Karpas-422 (cell line): ENCODE measurements around the gene CCNY. TPM values are rescaled to one million over a fixed set of nuclear protein-coding genes. Genes with fewer than 3 reads are reported as not detected.

ENCODE experiments used
- DNase-seq: peaks from one replicate; pipeline ENCODE4 v3.0.0-alpha.2; 2015
- H2AFZ ChIP-seq: fragments of 200-600 bp; sonication (generic); 2 replicates; pipeline ENCODE4 v1.6.1; 2014; ENCODE audit warnings: antibody characterized with exemption, low read length, mixed read lengths
- H3K27ac ChIP-seq: fragments of 200-600 bp; sonication (generic); 2 replicates; pipeline ENCODE4 v1.5.1; 2014; ENCODE audit warnings: mild to moderate bottlenecking, low read length, moderate library complexity
- H3K27me3 ChIP-seq: fragments of 200-600 bp; sonication (generic); 2 replicates; pipeline ENCODE4 v1.6.1; 2014; ENCODE audit warnings: low read length, mixed read lengths
- H3K36me3 ChIP-seq: fragments of 200-600 bp; sonication (generic); 2 replicates; pipeline ENCODE4 v1.6.1; 2014; ENCODE audit warnings: low read length, mixed read lengths; ENCODE audit not compliant: insufficient read depth
- H3K4me1 ChIP-seq: fragments of 200-600 bp; sonication (generic); 2 replicates; pipeline ENCODE4 v1.6.1; 2014; ENCODE audit warnings: mild to moderate bottlenecking, low read length, mixed read lengths
- H3K4me2 ChIP-seq: fragments of 200-600 bp; sonication (generic); 2 replicates; pipeline ENCODE4 v1.6.1; 2014; ENCODE audit warnings: low read length, low read depth, mild to moderate bottlenecking; ENCODE audit not compliant: poor library complexity, severe bottlenecking
- H3K4me3 ChIP-seq: fragments of 200-600 bp; sonication (generic); 2 replicates; pipeline ENCODE4 v1.5.1; 2014; ENCODE audit warnings: mild to moderate bottlenecking, antibody characterized with exemption, low read length, mixed read lengths
- H3K79me2 ChIP-seq: fragments of 200-600 bp; sonication (generic); 2 replicates; pipeline ENCODE4 v1.6.1; 2014; ENCODE audit warnings: mild to moderate bottlenecking, low read length, mixed read lengths
- H3K9ac ChIP-seq: fragments of 200-600 bp; sonication (generic); 2 replicates; pipeline ENCODE4 v1.6.0; 2014; ENCODE audit warnings: low read length
- H3K9me2 ChIP-seq: fragments of 200-600 bp; sonication (generic), shearing (Covaris generic); replicated peaks from 2 replicates; pipeline ENCODE4 v1.6.0; 2014; ENCODE audit warnings: mild to moderate bottlenecking, low read length, moderate library complexity; ENCODE audit not compliant: insufficient read depth
- H3K9me3 ChIP-seq: fragments of 300-700, 200-600 bp; sonication (generic); 2 replicates; pipeline ENCODE4 v1.6.1; 2014; ENCODE audit warnings: low read length, mixed read lengths
- H4K20me1 ChIP-seq: fragments of 200-600 bp; sonication (generic); 2 replicates; pipeline ENCODE4 v1.6.1; 2014; ENCODE audit warnings: mild to moderate bottlenecking, antibody characterized with exemption, low read length, low read depth; ENCODE audit not compliant: insufficient read depth
- total RNA-seq: library from RNA; depleted of rRNA; stranded (reverse); fragments of >200 nt; shearing (Covaris generic); gene quantifications from 2 replicates; pipeline ENCODE4 v1.2.3, GENCODE V29; 2014; ENCODE audit warnings: low replicate concordance

Gene CCNY
- total RNA-seq, 1 experiment from 2014 or later = 19.4 TPM

DNA sequence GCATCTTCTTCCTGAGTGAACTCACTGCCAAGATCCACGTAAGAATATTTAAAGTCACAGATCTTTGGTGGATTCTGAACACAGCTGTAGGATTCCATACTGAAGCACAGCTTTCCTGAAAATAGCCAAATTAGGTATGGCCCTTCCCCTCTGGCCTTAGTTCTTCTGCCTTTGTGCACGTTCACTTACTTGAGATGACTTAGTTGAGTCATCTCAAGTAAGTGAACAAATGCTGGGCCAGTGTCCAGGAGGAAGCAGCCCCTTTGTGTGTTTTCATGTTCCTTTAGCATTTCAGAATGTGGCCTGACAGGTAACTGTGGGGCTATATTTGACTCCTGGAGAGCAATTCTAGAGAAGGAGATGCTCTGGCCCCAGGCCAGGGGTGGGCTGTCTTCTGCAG lies 51.5 kb downstream of the CCNY start:
- Histone ChIP-seq H3K79me2 (0 out of 2 replicates have a peak, but pooled peaks cover 5% of the 10 kb centered on the region), H3K9me2 (no peaks in the 10 kb centered on the region), H3K4me3 (no peak overlapping the region), H4K20me1 (peaks cover 19% of the 10 kb centered on the region; the same call in 1 of the 2 replicates), H3K9ac (no peak overlapping the region), H2AFZ (no peak overlapping the region), H3K27me3 (no peaks in the 10 kb centered on the region), H3K4me1 (no peaks in the 10 kb centered on the region), H3K9me3 (peaks cover 26% of the 10 kb centered on the region), H3K4me2 (no peak overlapping the region), H3K27ac (no peak overlapping the region), H3K36me3 (no peaks in the 10 kb centered on the region)
- DNase-seq = no peak

DNA sequence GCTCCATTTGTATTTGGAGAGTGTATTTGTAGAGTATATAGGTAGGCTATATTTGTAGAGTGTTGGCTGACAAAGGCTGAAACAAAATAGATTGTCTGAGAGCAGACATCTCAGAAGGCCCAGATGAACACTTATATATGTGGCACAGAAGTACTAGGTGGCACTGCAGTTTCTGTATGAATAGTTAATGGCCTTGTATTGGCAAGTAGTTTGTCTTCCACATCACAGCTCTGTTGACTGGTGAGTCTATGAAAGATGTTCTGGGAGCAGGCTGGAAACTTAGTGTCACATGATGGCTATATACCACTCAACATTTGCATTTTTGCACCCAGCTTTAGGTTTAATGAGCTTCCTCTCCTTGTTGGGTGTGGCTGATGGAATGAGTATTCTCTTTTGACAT lies 51.9 kb downstream of the CCNY start:
- Histone ChIP-seq H3K27me3 (no peaks in the 10 kb centered on the region), H3K4me1 (no peaks in the 10 kb centered on the region), H3K9me2 (no peaks in the 10 kb centered on the region), H3K36me3 (no peaks in the 10 kb centered on the region), H3K4me3 (no peak overlapping the region), H3K79me2 (0 out of 2 replicates have a peak, but pooled peaks cover 5% of the 10 kb centered on the region), H3K4me2 (no peak overlapping the region), H3K27ac (no peak overlapping the region), H2AFZ (no peak overlapping the region), H3K9me3 (peaks cover 26% of the 10 kb centered on the region), H3K9ac (no peak overlapping the region), H4K20me1 (peaks cover 19% of the 10 kb centered on the region; the same call in 1 of the 2 replicates)
- no peak for DNase-seq

- H3K4me1 ChIP-seq = no peaks in the 10 kb centered on the region
- H2AFZ ChIP-seq = no peak overlapping the region
- 0 out of 2 replicates have a peak, but pooled peaks cover 5% of the 10 kb centered on the region for H3K79me2 ChIP-seq
- no peaks in the 10 kb centered on the region for H3K36me3 ChIP-seq
- H3K27me3 ChIP-seq = no peaks in the 10 kb centered on the region
- peaks cover 26% of the 10 kb centered on the region for H3K9me3 ChIP-seq
- no peaks in the 10 kb centered on the region for H3K9me2 ChIP-seq
- peaks cover 19% of the 10 kb centered on the region; the same call in 1 of the 2 replicates for H4K20me1 ChIP-seq
- H3K27ac ChIP-seq = no peak overlapping the region
- no peak for DNase-seq
- H3K4me2 ChIP-seq = no peak overlapping the region
- H3K9ac ChIP-seq = no peak overlapping the region
- H3K4me3 ChIP-seq = no peak overlapping the region
Measured at GRCh38 chr10:35388682-35389081, 52.4 kb downstream of the CCNY start.

DNA sequence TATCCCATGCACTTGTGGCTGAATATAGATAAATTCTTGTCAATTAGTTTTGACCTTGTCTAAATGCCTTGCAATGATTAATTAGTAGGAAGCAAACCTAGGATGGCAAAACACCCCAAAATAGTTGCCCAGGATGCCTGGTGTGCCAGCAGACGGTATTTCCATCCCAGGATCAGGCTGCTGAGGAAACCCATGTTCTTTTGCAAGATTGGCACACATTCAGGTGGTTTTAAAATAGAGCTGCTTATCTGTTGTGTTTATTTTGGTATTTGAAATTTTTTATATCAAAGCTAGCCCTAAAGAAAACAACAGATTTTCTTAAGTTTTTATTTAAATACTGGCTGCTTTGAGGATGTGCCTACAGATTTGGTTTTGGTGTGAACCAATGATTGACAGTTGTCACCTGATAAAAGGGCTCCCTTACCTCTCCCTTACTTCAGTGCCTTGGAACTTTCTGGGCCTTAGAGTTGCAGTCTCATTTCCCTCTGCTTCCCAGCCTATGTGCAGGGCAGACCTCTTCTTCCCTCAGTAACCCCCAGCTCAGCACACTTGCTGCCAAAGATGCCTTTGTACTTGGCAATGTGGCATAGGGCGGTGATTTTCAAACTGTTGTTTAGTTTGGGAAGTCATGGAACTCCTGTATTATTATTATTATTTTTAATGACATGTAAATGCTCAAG lies 54.0 kb downstream of the CCNY start:
- 0 out of 2 replicates have a peak, but pooled peaks cover 5% of the 10 kb centered on the region for H4K20me1 ChIP-seq

GRCh38 chr10:35390843-35391152 lies 54.5 kb downstream of the CCNY start:
- Histone ChIP-seq H4K20me1 (0 out of 2 replicates have a peak, but pooled peaks cover 2% of the 10 kb centered on the region), H3K4me3 (no peak overlapping the region), H3K4me2 (no peak overlapping the region), H2AFZ (no peak overlapping the region), H3K9me3 (peaks cover 26% of the 10 kb centered on the region), H3K36me3 (no peaks in the 10 kb centered on the region), H3K4me1 (no peaks in the 10 kb centered on the region), H3K27me3 (no peaks in the 10 kb centered on the region), H3K9ac (no peak overlapping the region), H3K9me2 (no peaks in the 10 kb centered on the region), H3K27ac (no peak overlapping the region), H3K79me2 (0 out of 2 replicates have a peak, but pooled peaks cover 8% of the 10 kb centered on the region)
- no peak for DNase-seq

More for the DNA sequence above, 54.0 kb downstream of the CCNY start:
- no peak for DNase-seq
- H3K4me1 ChIP-seq = no peaks in the 10 kb centered on the region
- no peaks in the 10 kb centered on the region for H3K36me3 ChIP-seq
- 0 out of 2 replicates have a peak, but pooled peaks cover 8% of the 10 kb centered on the region for H3K79me2 ChIP-seq
- H3K9ac ChIP-seq = no peak overlapping the region
- no peak overlapping the region for H3K27ac ChIP-seq
- H3K27me3 ChIP-seq = no peaks in the 10 kb centered on the region
- H3K9me2 ChIP-seq = no peaks in the 10 kb centered on the region
- no peak overlapping the region for H3K4me2 ChIP-seq
- H3K9me3 ChIP-seq = peaks cover 26% of the 10 kb centered on the region
- no peak overlapping the region for H3K4me3 ChIP-seq
- no peak overlapping the region for H2AFZ ChIP-seq

DNA sequence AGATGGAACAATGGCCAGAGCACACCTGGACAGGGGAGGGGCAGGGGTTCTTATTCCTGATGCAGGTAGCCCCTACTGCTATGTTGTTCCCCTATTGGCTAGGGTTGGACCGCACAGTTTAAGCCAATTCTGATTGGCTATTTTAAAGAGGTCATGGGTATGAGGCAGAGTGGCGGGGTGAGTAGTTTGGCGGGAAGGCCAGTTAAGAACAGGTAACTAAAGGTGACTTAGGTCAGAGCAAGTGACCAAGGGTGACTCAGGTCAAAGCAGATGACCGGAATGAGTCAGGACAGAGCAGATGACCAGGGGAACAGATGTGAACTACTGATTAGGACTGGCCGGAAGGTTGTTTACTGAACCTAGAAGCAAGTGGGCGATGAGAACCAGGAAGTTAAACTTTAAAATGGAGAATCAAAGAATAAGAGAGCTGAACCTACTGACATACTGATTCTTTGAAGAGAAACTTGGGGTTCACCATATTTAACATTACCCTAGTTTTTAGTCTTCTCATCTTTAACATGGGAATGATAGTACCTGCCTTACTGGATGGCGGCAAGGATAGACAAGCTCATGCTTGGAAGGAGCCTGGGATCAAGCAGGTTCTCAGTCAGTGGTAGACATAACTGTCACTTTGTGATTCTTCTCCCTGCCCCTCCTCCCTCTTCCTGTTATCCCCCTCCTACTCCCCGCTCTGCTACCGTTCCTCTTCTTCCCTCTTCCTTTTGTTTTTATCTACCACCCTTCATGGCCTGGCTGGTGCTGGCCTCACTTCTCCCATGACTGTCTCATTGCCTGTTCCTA lies 55.0 kb downstream of the CCNY start:
- 0 out of 2 replicates have a peak, but pooled peaks cover 8% of the 10 kb centered on the region for H3K79me2 ChIP-seq
- no peaks in the 10 kb centered on the region for H3K36me3 ChIP-seq
- DNase-seq = no peak
- no peak overlapping the region for H3K4me3 ChIP-seq
- H3K9me3 ChIP-seq = peaks cover 26% of the 10 kb centered on the region
- no peaks in the 10 kb centered on the region for H3K27me3 ChIP-seq
- no peaks in the 10 kb centered on the region for H3K4me1 ChIP-seq
- no peaks in the 10 kb centered on the region for H3K9me2 ChIP-seq
- no peaks in the 10 kb centered on the region for H4K20me1 ChIP-seq
- H3K4me2 ChIP-seq = no peak overlapping the region
- no peak overlapping the region for H3K9ac ChIP-seq
- H3K27ac ChIP-seq = no peak overlapping the region
- H2AFZ ChIP-seq = no peak overlapping the region

DNA sequence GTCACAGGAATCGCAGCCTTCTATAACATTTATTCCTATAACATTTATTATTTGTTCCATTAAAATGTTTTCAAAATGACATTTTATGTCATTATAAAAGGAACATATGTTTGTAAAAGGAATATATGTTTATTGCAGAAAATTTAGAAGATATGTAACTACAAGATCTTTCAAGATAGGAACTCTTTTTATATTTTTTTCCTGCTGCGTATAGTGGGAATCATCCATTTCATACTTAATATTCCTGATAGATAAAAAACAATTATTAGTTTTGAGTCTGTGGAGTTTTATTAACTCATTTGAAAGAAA lies 55.6 kb downstream of the CCNY start:
- H3K79me2 ChIP-seq = 0 out of 2 replicates have a peak, but pooled peaks cover 8% of the 10 kb centered on the region
- no peak overlapping the region for H3K4me3 ChIP-seq
- no peaks in the 10 kb centered on the region for H4K20me1 ChIP-seq

GRCh38 chr10:35392482-35393228 lies 56.3 kb downstream of the CCNY start:
- no peak overlapping the region for H3K4me3 ChIP-seq
- no peaks in the 10 kb centered on the region for H4K20me1 ChIP-seq
- H3K9me2 ChIP-seq = no peaks in the 10 kb centered on the region
- no peak overlapping the region for H3K4me2 ChIP-seq
- no peak for DNase-seq
- H3K9ac ChIP-seq = no peak overlapping the region
- peaks cover 24% of the 10 kb centered on the region for H3K9me3 ChIP-seq
- 0 out of 2 replicates have a peak, but pooled peaks cover 8% of the 10 kb centered on the region for H3K79me2 ChIP-seq
- no peak overlapping the region for H2AFZ ChIP-seq
- H3K27me3 ChIP-seq = no peaks in the 10 kb centered on the region
- H3K36me3 ChIP-seq = no peaks in the 10 kb centered on the region
- H3K4me1 ChIP-seq = no peaks in the 10 kb centered on the region
- no peak overlapping the region for H3K27ac ChIP-seq

More for the DNA sequence above, 55.6 kb downstream of the CCNY start:
- Histone ChIP-seq H3K4me2 (no peak overlapping the region), H3K36me3 (no peaks in the 10 kb centered on the region), H3K4me1 (no peaks in the 10 kb centered on the region), H3K9me3 (peaks cover 26% of the 10 kb centered on the region), H3K27ac (no peak overlapping the region), H3K9me2 (no peaks in the 10 kb centered on the region), H2AFZ (no peak overlapping the region), H3K27me3 (no peaks in the 10 kb centered on the region), H3K9ac (no peak overlapping the region)
- DNase-seq = no peak
